Suprapubic skin (tissue), 3 donors: ENCODE measurements around the gene RGPD5.
"Not testable (repeated sequence)": the region's sequence is repeated elsewhere in the genome, so short reads cannot be mapped to it uniquely, and the experiment has no call there.

Source experiments
- CTCF ChIP-seq, 2 donors: fragments of 200-600 bp in 1 of 2; fragments of 450-650 bp in 1 of 2; sonication (generic) in 1 of 2; IDR thresholded peaks; one replicate each; pipeline ENCODE4 v1.5.1; 2016 to 2019; ENCODE audit warnings: antibody characterized with exemption in 2 of 2, mild to moderate bottlenecking in 1 of 2, moderate library complexity in 1 of 2
- EP300 ChIP-seq: sonication (generic); formaldehyde crosslinking; IDR thresholded peaks from one replicate; pipeline ENCODE4 v1.6.1; 2017; ENCODE audit warnings: antibody characterized with exemption

DNA sequence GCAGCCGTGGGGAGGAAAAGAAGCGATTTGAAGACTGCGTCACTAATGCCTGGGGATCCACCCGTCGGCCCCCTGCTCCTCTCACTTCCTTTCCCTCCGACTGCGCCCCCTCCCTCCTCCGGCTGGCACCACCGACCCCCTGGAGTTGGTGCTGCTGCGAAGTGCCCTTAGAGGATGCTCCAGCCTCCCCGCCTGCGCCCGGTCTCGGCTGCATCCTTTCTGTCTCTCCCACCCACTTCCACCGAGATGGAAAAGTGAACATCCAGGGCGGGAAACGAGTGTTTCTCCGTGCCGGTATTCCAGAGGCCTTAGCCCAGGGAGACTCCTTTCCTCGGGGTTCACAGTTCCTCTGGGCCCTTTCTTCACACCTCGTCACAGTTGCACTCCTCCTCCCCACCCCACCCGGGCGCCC, 33.1 kb upstream of the RGPD5 start:
- TF ChIP-seq EP300; CTCF (IDR thresholded peaks at IDR 0.05): not testable (repeated sequence)
